Measurements from ENCODE around the gene GJB3.
"Not testable (repeated sequence)": the region's sequence is repeated elsewhere in the genome, so short reads cannot be mapped to it uniquely, and the experiment has no call there.

Gene GJB3

GRCh38 chr1:34781071-34781843 is at the start of gene GJB3:
TSS of gene GJB3 (plus strand) at chr1:34781214. CDS start at chr1:34784763, 3,549 bp downstream.
- no peak for DNase-seq

DNA sequence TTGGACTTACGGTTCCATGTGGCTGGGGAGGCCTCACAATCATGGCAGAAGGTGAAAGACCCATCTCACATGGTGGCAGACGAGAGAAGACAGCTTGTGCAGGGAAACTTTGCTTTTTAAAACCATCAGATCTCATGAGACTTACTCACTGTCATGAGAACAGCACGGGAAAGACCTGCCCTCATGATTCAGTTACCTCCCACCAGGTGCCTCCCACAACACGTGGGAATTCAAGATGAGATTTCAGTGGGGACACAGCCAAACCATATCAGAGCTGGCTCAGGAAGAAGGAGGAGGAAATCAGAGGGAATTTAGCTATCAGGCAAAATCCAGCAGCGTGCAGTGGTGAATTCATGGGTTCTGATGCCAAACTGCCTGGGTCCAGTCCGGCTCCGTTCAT is 48.2 kb upstream of the GJB3 start:
- DNase-seq = not testable (repeated sequence)

DNA sequence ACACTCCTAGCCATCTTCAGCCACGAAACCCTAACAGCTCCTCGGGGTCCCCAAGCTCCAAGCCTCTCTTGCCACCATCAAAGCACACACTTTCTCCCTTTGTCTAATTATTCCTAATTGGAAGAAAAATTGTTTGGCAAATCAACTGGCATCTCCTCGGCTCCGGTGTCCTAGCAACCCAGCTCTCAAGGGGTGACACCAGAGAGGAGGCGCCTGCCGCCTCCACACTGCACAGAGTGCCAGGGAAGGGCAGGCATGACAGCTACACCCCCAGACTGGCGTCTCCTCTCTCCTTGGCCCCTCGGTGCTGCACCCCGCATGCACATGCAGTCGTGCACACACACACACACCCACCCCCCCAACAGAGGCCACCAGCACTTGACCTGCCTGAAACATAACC is 44.3 kb upstream of the GJB3 start:
- peak; percentile 38 for DNase-seq

DNA sequence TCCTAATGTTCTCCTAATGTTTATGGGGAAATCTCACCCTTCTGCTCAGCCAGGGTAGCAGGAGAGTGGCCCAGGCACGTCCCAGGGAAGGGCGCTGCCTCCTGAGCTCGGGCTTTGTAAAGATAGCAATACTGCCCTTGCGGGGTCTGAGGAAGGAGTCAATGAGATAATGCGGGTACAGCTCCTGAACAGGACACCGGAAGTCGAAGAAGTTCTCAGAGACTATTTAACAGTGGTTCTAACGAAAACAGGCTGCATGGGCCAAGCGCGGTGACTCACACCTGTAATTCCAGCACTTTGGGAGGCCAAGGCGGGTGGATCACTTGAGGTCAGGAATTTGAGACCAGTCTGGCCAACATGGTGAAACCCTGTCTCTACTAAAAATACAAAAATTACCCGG is 43.8 kb upstream of the GJB3 start:
- DNase-seq = not testable (repeated sequence)

DNA sequence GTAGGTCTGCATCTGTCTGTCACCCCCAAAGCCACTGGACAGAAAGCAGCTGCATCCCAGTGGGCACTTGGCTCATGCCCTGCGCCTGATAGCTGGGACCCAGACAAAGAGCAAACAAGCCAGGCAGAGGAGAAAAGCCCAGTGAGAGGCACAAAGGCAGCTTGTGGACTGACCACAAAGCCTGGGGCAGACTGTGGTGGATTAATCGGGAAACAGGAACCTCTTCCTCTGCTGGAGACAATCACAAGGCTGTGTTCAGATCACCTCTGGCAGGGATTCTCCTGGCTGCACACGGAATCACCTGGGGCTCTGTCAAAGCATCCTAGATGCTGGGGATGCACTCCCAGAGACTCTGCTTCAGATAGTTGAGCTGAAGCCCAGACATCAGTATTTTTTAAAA is 41.4 kb upstream of the GJB3 start:
- no peak for DNase-seq

- peak; percentile 63 for DNase-seq
Observed at GRCh38 chr1:34740161-34740868, 40.7 kb upstream of the GJB3 start.

GRCh38 chr1:34742667-34743270 is 38.2 kb upstream of the GJB3 start:
- peak; percentile 69 for DNase-seq

DNA sequence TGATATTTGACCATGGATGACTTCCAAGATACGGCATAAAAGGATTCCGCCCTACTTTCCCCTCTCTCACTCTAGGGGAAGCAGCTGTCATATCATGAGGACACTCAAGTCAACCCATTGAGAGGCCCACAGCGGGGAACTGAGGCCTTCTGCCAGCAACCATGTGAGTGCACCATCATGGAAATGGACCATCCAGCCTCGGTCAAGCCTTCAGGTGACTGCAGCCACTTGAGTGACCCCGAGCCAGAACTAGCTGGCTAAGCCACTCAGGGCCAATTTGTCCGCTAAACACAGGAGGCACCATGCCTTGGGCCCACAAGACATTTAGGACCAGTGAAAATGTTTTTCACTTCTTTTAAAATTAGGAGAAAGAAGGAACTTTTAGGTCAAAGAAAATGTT is 37.2 kb upstream of the GJB3 start:
- no peak for DNase-seq

GRCh38 chr1:34744851-34745250 is 36.2 kb upstream of the GJB3 start:
- DNase-seq = no peak

DNA sequence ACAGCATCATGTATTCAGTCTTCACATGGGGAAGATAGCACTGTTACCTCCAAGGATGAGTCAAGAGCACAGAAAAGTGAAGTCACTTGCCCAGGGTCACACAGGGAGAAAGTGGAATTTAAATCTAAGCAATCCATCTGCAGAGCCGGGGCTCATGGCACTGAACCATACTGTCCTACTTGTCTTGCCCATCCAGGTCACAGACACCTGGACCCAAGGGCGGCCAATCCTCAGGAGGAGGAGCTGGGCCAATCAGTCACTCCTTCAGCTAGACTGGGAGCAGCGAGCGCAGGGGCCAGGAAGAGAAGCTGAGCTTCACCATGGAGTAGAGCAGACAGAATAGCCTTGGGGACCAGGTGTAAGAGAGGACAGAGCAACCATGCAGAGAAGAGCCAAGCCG is 35.3 kb upstream of the GJB3 start:
- DNase-seq = no peak

DNA sequence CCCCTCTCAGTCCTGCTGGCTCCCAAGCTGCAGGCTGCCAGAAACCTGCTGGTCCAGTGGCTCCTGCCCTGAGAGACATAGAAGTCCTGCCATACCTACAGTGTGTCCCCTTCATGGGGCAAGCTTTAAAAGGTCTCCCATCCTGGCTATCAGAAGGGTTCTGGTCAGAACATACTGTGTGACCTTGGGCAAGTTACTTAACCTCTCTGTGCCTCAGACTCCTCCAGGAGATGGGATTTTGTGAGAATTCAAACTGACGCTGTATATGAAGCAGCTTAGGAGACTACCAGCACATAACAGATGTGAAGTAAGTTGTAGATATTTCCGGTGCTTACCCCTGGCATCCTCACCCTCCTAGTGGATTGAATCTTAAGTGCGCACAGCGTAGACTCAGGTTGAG is 34.9 kb upstream of the GJB3 start:
- no peak for DNase-seq

- no peak for DNase-seq
Observed at GRCh38 chr1:34746785-34747637, 34.0 kb upstream of the GJB3 start.

- DNase-seq = no peak
Observed at GRCh38 chr1:34747638-34747941, 33.4 kb upstream of the GJB3 start.

DNA sequence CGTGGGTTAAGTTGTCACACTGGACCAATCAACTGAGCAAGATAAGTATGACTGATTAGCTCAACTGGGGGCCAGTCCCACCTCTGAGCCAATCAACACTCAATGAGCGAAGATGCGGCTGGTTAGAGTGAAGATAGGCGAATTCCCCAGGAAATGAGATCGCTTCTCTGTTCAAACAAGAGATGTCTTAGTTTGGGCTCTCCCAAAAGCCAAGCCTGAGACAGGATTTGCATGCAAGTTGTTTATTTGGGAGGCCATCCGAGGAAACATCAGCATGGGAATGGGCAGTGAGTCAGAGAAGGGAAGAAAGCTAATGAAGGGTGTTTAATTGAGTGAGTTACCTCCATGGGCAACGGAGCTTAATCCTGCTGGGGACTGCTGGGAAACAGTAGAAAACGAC is 31.0 kb upstream of the GJB3 start:
- DNase-seq = no peak

GRCh38 chr1:34750610-34751009 is 30.4 kb upstream of the GJB3 start:
- DNase-seq = no peak

DNA sequence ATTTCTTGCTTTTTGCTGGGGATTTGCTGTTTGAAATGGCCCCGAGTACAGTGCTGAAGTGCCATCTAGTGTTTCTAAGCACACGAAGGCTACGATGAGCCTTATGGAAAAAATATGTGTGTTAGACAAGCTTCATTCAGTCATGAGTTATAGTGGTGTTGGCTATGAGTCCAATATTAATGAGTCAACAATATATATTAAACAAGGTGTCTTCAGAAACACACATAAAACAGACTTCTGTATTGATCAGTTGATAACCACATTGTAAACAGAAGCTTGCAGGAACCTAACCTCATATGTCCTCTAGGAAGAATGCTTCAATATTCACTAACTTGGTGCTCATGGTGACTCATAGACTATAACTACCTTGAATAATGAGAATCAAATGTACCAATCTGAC is 27.9 kb upstream of the GJB3 start:
- DNase-seq = peak; percentile 6

- DNase-seq = no peak
Observed at GRCh38 chr1:34754964-34755637, 25.9 kb upstream of the GJB3 start, which contains the start of gene GJB5. TSS of gene GJB5 (plus strand) at chr1:34755047. CDS start at chr1:34757331, 2,284 bp downstream.

- DNase-seq = no peak
Observed at GRCh38 chr1:34755961-34756360, 25.1 kb upstream of the GJB3 start.

GRCh38 chr1:34757386-34757785 is 23.6 kb upstream of the GJB3 start:
- DNase-seq = no peak

DNA sequence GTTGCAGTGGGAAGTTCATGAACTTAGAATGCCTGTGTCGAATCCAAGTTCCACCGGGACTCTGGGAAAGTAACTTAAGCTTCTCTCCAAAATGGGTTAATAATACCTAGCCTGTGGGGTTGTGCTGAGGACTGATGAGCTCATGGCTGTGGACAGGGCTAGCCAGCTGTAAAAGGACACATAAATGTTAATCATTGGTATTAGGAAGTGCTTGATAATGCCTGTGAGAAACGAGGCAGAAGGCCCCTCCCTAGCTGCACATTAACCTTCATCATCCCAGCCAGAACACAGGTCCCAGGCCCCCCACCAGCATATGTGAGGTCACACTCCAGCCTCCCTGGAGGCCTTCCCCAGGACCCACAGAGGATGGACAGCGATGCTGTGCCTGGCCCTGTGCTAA is 22.3 kb upstream of the GJB3 start:
- DNase-seq = no peak

GRCh38 chr1:34759503-34760357 is 21.3 kb upstream of the GJB3 start, which contains the start of gene GJB4:
TSS of gene GJB4 (plus strand) at chr1:34759740. CDS start at chr1:34761255, 1,515 bp downstream.
- DNase-seq = no peak
